Measurements from ENCODE around the gene PPWD1. TPM values are rescaled to one million over a fixed set of nuclear protein-coding genes. Genes with fewer than 3 reads are reported as not detected.
"Not testable (repeated sequence)": the region's sequence is repeated elsewhere in the genome, so short reads cannot be mapped to it uniquely, and the experiment has no call there.

Gene PPWD1
- total RNA-seq, 2 experiments from 2014 or later: 88.0 to 89.2 TPM

DNA sequence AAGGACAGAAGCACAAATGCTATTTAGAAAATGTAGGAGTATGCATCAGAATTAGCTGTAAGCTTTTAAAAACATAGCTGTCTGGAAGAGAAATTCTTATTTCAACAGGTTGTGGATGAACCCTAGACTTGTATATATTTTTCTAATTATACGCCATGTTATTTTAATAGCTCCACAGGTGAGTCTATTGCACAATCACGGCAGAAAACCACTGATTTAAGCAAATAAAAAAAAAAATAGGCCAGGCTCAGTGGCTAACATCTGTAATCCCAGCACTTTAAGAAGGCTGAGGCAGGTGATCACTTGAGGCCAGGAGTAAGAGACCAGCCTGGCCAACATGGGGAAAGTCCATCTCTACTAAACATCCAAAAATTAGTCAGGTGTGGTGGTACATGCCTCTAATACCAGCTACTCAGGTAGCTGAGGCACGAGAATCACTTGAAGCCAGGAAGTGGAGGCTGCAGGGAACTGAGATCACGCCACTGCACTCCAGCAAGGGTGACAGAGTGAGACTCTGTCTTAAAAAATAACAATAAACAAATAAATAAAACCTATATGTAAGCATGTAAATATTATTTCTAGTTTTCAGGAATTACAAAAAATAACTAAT, 49.3 kb downstream of the PPWD1 start:
- Mint-ChIP-seq H3K9me3 (no peaks in the 10 kb centered on the region), H3K27me3 (no peaks in the 10 kb centered on the region), H3K27ac (no peak overlapping the region), H3K4me3 (no peak overlapping the region), H3K36me3 (ENCODE audit: low read depth) (peaks cover 84% of the 10 kb centered on the region), H3K4me1 (ENCODE audit: low read depth) (peaks cover 10% of the 10 kb centered on the region)
- no peaks in the 10 kb centered on the region for H3K4me1 ChIP-seq (ENCODE audit: insufficient read depth, low read length)
- DNase-seq (no peak), ATAC-seq (ENCODE audit: poor library complexity) (no peak)
- H3K36me3 ChIP-seq (ENCODE audit: insufficient read depth, low read length): peaks cover 88% of the 10 kb centered on the region
- intact Hi-C loops (cut with DNase I, micrococcal nuclease): no loop called here
- no peak overlapping the region for H3K27ac ChIP-seq (ENCODE audit: low read depth in 1 of 2, low read length in 2 of 2)
- H3K4me3 ChIP-seq (ENCODE audit: low read length): no peak overlapping the region
- no peaks in the 10 kb centered on the region for H3K27me3 ChIP-seq (ENCODE audit: control insufficient read depth in 1 of 2, insufficient read depth in 2 of 2, low read length in 2 of 2)
- CTCF ChIA-PET: no interaction called here
- TF ChIP-seq, protein P1, sequence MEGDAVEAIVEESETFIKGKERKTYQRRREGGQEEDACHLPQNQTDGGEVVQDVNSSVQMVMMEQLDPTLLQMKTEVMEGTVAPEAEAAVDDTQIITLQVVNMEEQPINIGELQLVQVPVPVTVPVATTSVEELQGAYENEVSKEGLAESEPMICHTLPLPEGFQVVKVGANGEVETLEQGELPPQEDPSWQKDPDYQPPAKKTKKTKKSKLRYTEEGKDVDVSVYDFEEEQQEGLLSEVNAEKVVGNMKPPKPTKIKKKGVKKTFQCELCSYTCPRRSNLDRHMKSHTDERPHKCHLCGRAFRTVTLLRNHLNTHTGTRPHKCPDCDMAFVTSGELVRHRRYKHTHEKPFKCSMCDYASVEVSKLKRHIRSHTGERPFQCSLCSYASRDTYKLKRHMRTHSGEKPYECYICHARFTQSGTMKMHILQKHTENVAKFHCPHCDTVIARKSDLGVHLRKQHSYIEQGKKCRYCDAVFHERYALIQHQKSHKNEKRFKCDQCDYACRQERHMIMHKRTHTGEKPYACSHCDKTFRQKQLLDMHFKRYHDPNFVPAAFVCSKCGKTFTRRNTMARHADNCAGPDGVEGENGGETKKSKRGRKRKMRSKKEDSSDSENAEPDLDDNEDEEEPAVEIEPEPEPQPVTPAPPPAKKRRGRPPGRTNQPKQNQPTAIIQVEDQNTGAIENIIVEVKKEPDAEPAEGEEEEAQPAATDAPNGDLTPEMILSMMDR (IDR thresholded peaks at IDR 0.05): no peak
- POLR2A ChIA-PET: interaction anchor here (0.6 to 1.4 kb wide), 4 partner anchors 7 to 126 kb away, joined by 3 to 6 read pairs (median 3); partner anchors contain the start of genes CENPK and PPWD1
- H3K9me3 ChIP-seq (ENCODE audit: control insufficient read depth in 1 of 2, insufficient read depth in 1 of 2, low read length in 2 of 2): no peaks in the 10 kb centered on the region

DNA sequence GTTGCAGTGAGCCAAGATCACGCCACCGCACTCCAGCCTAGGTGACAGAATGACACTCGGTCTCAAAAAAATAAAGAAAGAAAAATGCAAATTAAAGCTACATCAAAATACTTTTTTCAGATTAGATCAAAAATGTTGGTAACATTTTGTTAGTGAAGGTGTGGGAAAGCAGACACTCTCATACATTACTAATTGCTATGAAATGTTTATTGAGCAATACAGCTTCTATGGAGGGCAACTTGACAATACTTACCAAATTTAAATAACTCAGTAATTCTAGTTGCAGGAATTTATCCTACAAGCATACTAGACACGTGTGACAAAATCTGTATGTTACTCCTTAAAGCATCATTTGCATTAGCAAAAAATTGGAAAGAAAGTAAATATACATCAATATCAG, 56.9 kb downstream of the PPWD1 start:
- Mint-ChIP-seq H3K27ac (no peak overlapping the region), H3K9me3 (no peaks in the 10 kb centered on the region), H3K27me3 (no peaks in the 10 kb centered on the region), H3K4me1 (ENCODE audit: low read depth) (peaks cover 65% of the 10 kb centered on the region), H3K4me3 (no peak overlapping the region), H3K36me3 (ENCODE audit: low read depth) (peaks cover 56% of the 10 kb centered on the region)
- ChIA-PET CTCF (no interaction called here), POLR2A (interaction anchor here (0.7 kb wide), 1 partner anchor 8 kb away, joined by 3 read pairs; no protein-coding TSS in a partner anchor)
- intact Hi-C loops (cut with DNase I, micrococcal nuclease): no loop called here
- no peak overlapping the region for H3K27ac ChIP-seq (ENCODE audit: low read depth in 1 of 2, low read length in 2 of 2)
- ATAC-seq (ENCODE audit: poor library complexity) (no peak), DNase-seq (no peak)
- TF ChIP-seq, protein P1 (IDR thresholded peaks at IDR 0.05): no peak
- no peak overlapping the region for H3K4me3 ChIP-seq (ENCODE audit: low read length)
- no peaks in the 10 kb centered on the region for H3K27me3 ChIP-seq (ENCODE audit: control insufficient read depth in 1 of 2, insufficient read depth in 2 of 2, low read length in 2 of 2)
- peaks cover 14% of the 10 kb centered on the region for H3K4me1 ChIP-seq (ENCODE audit: insufficient read depth, low read length)
- H3K9me3 ChIP-seq (ENCODE audit: control insufficient read depth in 1 of 2, insufficient read depth in 1 of 2, low read length in 2 of 2): no peaks in the 10 kb centered on the region
- H3K36me3 ChIP-seq (ENCODE audit: insufficient read depth, low read length): peaks cover 28% of the 10 kb centered on the region

DNA sequence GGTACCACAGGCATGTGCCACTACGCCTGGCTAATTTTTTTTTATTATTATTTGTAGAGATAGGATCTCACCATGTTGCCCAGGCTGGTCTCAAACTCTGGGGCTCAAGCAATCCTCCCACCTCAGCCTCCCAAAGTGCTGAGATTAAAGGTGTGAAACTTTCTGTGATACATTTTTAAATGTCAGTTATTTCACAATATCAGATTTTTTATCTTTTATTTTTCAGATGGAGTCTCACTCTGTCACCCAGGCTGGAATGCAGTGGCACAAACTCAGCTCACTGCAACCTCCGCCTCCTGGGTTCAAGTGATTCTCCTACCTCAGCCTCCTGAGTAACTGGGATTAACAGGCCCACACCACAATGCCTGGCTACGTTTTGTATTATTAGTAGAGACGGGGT, 58.9 kb downstream of the PPWD1 start:
- H3K36me3 Mint-ChIP-seq (ENCODE audit: low read depth): peaks cover 53% of the 10 kb centered on the region
- intact Hi-C loops (cut with DNase I, micrococcal nuclease): loop anchor here in 1 of 2 experiments (2.0 kb wide), 1 partner anchor 57 kb away; no protein-coding TSS in a partner anchor
- Histone ChIP-seq H3K4me1 (ENCODE audit: insufficient read depth, low read length) (peaks cover 29% of the 10 kb centered on the region), H3K36me3 (ENCODE audit: insufficient read depth, low read length) (peaks cover 11% of the 10 kb centered on the region)
- H3K4me3 ChIP-seq (ENCODE audit: low read length); H3K27ac ChIP-seq (ENCODE audit: low read depth in 1 of 2, low read length in 2 of 2); ATAC-seq (ENCODE audit: poor library complexity); H3K27me3 ChIP-seq (ENCODE audit: control insufficient read depth in 1 of 2, insufficient read depth in 2 of 2, low read length in 2 of 2); CTCF ChIA-PET; H3K9me3 Mint-ChIP-seq; H3K9me3 ChIP-seq (ENCODE audit: control insufficient read depth in 1 of 2, insufficient read depth in 1 of 2, low read length in 2 of 2); DNase-seq; H3K27me3 Mint-ChIP-seq: not testable (repeated sequence)
- peaks cover 68% of the 10 kb centered on the region for H3K4me1 Mint-ChIP-seq (ENCODE audit: low read depth)
- POLR2A ChIA-PET: interaction anchor here (0.8 to 1.2 kb wide), 2 partner anchors 36 to 59 kb away, joined by 3 read pairs; partner anchors contain the start of genes CENPK and PPWD1
- peak overlapping the region; percentile 99 for H3K4me3 Mint-ChIP-seq
- H3K27ac Mint-ChIP-seq: peak overlapping the region; percentile 99
